ENCODE results near the gene TMEM184A.

The TMEM184A gene

DNA sequence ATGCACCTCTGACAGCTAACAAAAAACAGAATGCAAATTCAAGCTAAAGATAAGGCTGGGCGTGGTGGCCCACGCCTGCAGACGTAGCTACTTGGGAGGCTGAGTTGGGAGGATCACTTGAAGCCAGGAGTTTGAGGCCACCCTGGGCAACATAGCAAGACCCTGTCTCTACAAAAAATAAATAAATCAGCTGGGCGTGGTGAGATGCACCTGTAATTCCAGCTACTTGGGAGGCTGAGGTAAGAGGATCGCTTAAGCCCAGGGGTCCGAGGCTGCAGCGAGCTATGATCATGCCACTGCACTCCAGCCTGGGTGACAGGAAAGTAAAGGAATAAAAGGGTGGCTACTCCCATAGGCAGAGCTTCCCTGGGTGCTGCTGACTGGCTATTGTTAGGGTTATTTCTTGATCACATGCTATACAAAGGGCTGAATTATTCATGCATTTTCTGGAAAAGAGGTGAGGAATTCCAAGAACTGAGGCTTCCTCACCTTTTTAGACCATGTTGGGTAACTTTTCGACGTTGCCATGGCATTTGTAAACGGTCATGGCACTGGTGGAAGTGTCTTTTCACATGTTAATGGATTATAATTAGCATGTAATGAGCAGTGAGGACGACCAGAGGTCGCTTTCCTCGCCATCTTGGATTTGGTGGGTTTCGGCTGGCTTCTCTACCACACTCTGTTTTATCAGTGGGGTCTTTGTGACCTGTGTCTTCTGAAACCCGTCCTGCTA lies 20.7 kb upstream of the TMEM184A start:
- Histone ChIP-seq H3K4me1 (ENCODE audit: control insufficient read depth, low read depth, low read length) (peaks cover 24% of the 10 kb centered on the region), H3K36me3 (ENCODE audit: control insufficient read depth, low read depth, low read length) (no peaks in the 10 kb centered on the region), H3K9me3 (ENCODE audit: control insufficient read depth, low read depth, low read length) (no peaks in the 10 kb centered on the region), H3K27me3 (ENCODE audit: control insufficient read depth, insufficient read depth, low read length) (no peaks in the 10 kb centered on the region), H3K9ac (ENCODE audit: low read length) (peak overlapping the region; percentile 59), H3K4me3 (ENCODE audit: low read length) (peak overlapping the region; percentile 29), H3K27ac (ENCODE audit: low read length) (peak overlapping the region; percentile 96)

DNA sequence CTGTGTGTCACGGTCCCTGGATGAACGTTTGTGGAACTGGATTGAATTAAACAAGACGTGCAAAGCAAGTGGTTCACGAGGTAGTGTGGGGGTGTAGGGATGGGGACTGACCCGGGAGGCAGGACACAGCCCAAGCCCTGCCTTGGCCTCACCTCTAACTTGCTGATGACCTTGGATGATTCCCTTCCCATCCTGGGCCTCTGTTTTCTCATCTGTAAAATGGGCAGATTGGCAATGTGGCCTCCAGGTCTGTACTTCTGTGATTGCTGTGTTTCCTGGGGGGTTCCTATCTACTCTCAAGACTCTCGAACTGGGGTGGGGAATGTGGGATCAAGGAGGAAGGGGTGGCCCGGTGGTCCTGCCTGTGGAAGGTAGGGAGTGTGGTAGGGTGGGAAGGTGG lies 19.8 kb upstream of the TMEM184A start:
- Histone ChIP-seq H3K27ac (ENCODE audit: low read length) (peak overlapping the region; percentile 26), H3K4me1 (ENCODE audit: control insufficient read depth, low read depth, low read length) (peaks cover 24% of the 10 kb centered on the region), H3K4me3 (ENCODE audit: low read length) (no peak overlapping the region), H3K27me3 (ENCODE audit: control insufficient read depth, insufficient read depth, low read length) (no peaks in the 10 kb centered on the region), H3K36me3 (ENCODE audit: control insufficient read depth, low read depth, low read length) (no peaks in the 10 kb centered on the region), H3K9ac (ENCODE audit: low read length) (peak overlapping the region; percentile 13), H3K9me3 (ENCODE audit: control insufficient read depth, low read depth, low read length) (no peaks in the 10 kb centered on the region)

DNA sequence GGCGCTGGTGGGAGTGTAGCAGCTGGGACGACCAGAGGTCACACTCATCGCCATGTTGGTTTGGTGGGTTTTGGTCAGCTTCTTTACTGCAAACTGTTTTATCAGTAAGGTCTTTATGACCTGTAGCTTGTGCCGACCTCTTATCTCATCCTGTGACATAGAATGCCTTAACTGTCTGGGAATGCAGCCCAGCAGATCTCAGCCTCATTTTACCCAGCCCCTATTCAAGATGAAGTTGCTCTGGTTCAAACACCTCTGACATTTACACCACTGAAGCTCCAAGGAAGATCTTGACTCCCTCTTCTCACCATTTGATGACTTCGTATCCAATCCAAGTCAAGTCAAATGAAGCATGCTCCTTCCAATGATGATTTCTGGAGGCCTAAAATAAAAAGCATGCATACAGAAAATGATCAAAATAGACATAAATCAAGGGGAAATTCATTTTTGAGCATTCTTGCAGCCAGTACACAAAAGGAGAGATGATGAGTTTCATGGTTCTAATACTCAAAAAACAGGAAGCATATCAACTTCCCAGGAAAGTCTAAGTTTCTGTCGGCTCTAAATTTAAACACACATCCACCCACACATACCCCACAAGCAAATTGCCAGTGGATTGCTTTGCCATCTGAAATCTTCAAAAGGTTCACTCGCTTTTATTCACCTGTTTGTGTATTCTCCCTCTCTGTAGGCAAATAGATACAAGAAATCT lies 16.3 kb upstream of the TMEM184A start:
- Histone ChIP-seq H3K9me3 (ENCODE audit: control insufficient read depth, low read depth, low read length) (no peaks in the 10 kb centered on the region), H3K4me3 (ENCODE audit: low read length) (no peak overlapping the region), H3K4me1 (ENCODE audit: control insufficient read depth, low read depth, low read length) (peaks cover 16% of the 10 kb centered on the region), H3K27ac (ENCODE audit: low read length) (no peak overlapping the region), H3K9ac (ENCODE audit: low read length) (no peak overlapping the region), H3K27me3 (ENCODE audit: control insufficient read depth, insufficient read depth, low read length) (no peaks in the 10 kb centered on the region), H3K36me3 (ENCODE audit: control insufficient read depth, low read depth, low read length) (no peaks in the 10 kb centered on the region)

DNA sequence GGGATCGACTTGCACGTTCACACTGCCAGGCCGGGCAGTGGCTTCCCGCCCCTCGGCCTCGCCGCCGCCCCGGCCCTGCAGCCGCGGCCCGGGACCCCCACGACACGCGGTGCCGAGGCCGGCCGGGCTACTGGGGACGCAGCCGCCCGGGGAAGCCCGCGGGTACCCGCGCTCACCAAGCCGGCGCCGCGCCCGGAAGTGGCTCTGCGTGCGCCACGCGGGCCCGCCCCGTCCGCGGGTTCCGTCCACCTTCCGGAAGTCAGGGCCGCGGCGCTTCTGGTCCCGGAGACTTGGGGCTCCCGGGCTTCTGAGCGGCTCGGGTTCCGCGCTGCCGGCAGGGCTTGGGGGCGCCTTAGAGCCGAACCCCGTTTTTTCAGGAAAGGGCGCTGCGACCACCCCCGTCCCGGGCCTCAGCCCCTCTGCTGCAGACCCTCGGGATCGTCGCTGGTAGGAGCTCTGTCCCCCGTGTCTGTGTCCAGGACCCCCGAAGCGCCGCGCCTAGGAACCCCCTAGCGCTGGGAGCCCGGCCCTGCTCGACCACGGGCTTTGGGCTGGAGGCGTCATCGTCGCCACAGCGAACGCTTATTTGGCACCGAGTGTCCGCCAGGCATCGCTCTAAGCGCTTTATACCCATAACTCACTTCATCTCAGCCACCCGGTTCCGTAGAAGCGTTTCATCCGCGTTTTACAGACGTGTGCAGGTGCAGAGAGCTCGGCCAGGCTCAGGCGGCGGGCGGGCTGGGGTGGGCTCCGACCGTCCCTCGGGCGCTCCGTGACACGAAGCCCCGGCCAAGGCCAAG lies 14.0 kb upstream of the TMEM184A start, which contains the start of gene PSMG3:
PSMG3 (minus strand) TSS at position 200 of the 800 bp plus-strand sequence. CDS start 693 bp downstream, outside the sequence.
- H3K27me3 ChIP-seq (ENCODE audit: control insufficient read depth, insufficient read depth, low read length): no peaks in the 10 kb centered on the region
- H3K36me3 ChIP-seq (ENCODE audit: control insufficient read depth, low read depth, low read length): no peaks in the 10 kb centered on the region
- H3K9ac ChIP-seq (ENCODE audit: low read length): peak within 1 kb of the TSS; percentile 58
- H3K4me1 ChIP-seq (ENCODE audit: control insufficient read depth, low read depth, low read length): peaks cover 12% of the 10 kb centered on the region
- no peak within 1 kb of the TSS for H3K27ac ChIP-seq (ENCODE audit: low read length)
- H3K4me3 ChIP-seq (ENCODE audit: low read length): peak within 1 kb of the TSS; percentile 52
- H3K9me3 ChIP-seq (ENCODE audit: control insufficient read depth, low read depth, low read length): no peaks in the 10 kb centered on the region

DNA sequence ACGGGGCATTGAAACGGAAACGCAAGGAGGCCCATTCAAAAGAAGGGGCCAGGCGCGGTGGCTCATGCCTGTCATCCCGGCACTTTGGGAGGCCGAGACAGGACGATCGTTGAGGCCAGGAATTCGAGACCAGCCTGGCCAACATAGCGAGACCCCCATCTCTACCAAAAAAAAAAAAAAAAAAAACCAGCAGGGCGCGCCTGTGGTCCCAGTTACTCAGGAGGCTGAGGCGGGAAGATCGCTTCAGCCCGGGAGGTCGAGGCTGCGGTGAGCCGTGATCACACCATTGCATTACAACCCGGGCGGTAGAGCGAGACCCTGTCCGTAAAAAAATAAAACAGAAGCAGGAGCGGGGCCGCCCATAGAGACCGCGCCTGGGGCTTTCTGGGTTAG lies 13.4 kb upstream of the TMEM184A start:
- no peaks in the 10 kb centered on the region for H3K27me3 ChIP-seq (ENCODE audit: control insufficient read depth, insufficient read depth, low read length)
- no peaks in the 10 kb centered on the region for H3K36me3 ChIP-seq (ENCODE audit: control insufficient read depth, low read depth, low read length)
- peak overlapping the region; percentile 52 for H3K4me3 ChIP-seq (ENCODE audit: low read length)
- H3K4me1 ChIP-seq (ENCODE audit: control insufficient read depth, low read depth, low read length): peaks cover 12% of the 10 kb centered on the region
- peak overlapping the region; percentile 36 for H3K9ac ChIP-seq (ENCODE audit: low read length)
- no peaks in the 10 kb centered on the region for H3K9me3 ChIP-seq (ENCODE audit: control insufficient read depth, low read depth, low read length)
- H3K27ac ChIP-seq (ENCODE audit: low read length): no peak overlapping the region

DNA sequence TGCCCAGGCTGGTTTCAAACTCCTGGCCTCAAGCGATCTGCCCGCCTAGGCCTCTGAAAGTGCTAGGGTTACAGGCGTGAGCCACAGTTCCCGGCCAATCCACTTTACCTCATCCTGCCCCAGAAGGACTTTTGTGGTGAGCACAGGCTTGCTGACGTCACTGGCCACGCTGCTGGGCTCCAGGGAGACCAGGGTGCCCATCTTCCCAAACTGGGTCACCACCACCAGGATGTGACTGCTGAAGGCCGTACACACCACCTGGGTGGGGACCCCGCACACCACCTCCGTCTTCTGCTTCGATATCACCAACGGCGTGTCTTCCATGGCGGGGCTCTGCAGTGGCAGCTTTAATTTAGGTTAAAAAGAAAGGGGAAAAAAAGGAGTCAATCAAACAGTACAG lies 13.0 kb upstream of the TMEM184A start:
- Histone ChIP-seq H3K27me3 (ENCODE audit: control insufficient read depth, insufficient read depth, low read length) (no peaks in the 10 kb centered on the region), H3K4me1 (ENCODE audit: control insufficient read depth, low read depth, low read length) (peaks cover 12% of the 10 kb centered on the region)

DNA sequence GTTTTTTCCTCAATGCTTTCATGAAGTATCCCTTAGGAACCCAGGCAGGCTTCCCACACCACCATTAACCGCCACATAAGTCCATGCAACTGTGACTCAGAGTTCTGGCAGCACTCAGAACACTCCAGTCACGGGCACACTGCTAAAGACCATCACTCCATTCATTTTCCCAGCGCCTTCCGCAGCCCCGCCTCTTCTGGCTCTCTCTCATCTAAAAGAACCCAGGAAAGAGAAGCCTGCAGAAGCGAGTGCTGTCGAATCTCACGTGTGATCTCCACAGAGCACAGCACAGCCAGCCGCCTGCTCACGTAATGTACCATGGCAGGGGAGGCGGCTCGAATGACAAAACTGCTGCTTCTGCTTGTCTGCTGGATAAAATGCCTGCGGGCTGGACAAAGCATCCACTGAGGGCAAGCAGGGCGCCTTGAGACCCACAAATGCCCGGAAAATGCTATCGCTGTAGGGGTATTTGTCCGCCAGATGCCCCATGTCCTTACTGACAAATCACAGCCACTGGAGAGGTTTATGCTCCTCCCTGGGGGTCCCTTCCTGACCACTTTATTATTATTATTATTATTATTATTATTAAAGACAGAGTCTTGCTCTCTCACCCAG lies 12.0 kb upstream of the TMEM184A start:
- Histone ChIP-seq H3K4me3 (ENCODE audit: low read length) (no peak overlapping the region), H3K27me3 (ENCODE audit: control insufficient read depth, insufficient read depth, low read length) (no peaks in the 10 kb centered on the region), H3K9ac (ENCODE audit: low read length) (no peak overlapping the region), H3K9me3 (ENCODE audit: control insufficient read depth, low read depth, low read length) (no peaks in the 10 kb centered on the region), H3K36me3 (ENCODE audit: control insufficient read depth, low read depth, low read length) (no peaks in the 10 kb centered on the region), H3K4me1 (ENCODE audit: control insufficient read depth, low read depth, low read length) (peaks cover 12% of the 10 kb centered on the region), H3K27ac (ENCODE audit: low read length) (no peak overlapping the region)

More for the DNA sequence above, 13.0 kb upstream of the TMEM184A start:
- Histone ChIP-seq H3K27ac (ENCODE audit: low read length) (no peak overlapping the region), H3K4me3 (ENCODE audit: low read length) (peak overlapping the region; percentile 52), H3K9ac (ENCODE audit: low read length) (no peak overlapping the region), H3K9me3 (ENCODE audit: control insufficient read depth, low read depth, low read length) (no peaks in the 10 kb centered on the region), H3K36me3 (ENCODE audit: control insufficient read depth, low read depth, low read length) (no peaks in the 10 kb centered on the region)

DNA sequence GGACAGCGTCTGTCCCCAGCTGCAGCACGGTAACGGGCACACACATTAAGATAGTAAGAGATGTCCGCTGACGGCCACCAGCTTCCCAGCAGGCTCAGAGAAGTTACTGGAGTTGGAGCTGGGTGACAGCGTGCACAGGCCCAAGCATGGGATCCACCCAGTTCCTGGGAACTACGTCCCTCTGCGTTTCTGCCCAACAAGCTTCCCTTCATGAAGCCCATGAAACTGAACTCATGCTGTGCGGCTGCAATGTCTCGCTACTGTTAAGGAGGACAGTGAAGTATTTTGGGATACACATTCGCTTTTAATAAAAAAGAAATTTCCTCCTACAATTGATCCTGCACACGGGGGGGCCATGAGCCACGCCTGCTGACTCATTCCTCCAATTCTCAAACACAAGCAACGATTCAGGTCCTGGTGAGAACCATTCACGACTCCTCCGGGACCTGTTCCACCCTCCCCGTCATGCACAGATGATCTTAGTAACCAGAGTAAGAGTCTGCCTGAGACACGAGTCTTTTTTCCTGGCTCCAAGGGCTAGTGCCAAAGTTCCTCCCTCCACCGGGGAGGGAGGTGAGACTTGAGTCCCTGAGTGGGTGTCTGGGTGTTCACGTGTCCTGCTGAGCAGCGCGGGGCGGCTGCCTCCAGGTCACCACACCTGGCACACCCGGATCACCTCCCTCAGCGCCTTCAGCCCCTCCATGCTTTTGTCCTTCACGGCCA lies 11.2 kb upstream of the TMEM184A start:
- H3K9ac ChIP-seq (ENCODE audit: low read length): peak overlapping the region; percentile 18
- no peaks in the 10 kb centered on the region for H3K36me3 ChIP-seq (ENCODE audit: control insufficient read depth, low read depth, low read length)
- H3K4me3 ChIP-seq (ENCODE audit: low read length): peak overlapping the region; percentile 7
- peaks cover 12% of the 10 kb centered on the region for H3K4me1 ChIP-seq (ENCODE audit: control insufficient read depth, low read depth, low read length)
- peak overlapping the region; percentile 49 for H3K27ac ChIP-seq (ENCODE audit: low read length)
- H3K27me3 ChIP-seq (ENCODE audit: control insufficient read depth, insufficient read depth, low read length): no peaks in the 10 kb centered on the region
- H3K9me3 ChIP-seq (ENCODE audit: control insufficient read depth, low read depth, low read length): no peaks in the 10 kb centered on the region

DNA sequence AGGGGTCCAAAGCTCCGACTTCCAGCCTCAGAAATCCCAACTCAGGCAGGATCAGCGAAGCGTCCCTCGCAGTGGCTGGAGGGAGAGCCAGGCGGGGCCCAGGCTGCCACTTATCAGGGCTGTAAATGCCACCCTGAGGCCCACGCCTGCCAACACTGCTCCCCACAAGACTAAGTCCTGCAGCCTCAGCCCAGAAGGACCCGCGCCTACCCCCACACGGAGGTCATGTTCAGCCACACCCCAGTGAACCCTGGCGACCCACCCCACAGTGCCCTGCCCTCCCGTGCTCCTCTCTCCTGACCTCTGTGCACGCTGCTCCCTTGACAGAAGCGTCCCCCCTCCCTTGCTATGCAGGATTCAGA lies 10.7 kb upstream of the TMEM184A start:
- Histone ChIP-seq H3K4me3 (ENCODE audit: low read length) (no peak overlapping the region), H3K9ac (ENCODE audit: low read length) (no peak overlapping the region), H3K9me3 (ENCODE audit: control insufficient read depth, low read depth, low read length) (no peaks in the 10 kb centered on the region), H3K27ac (ENCODE audit: low read length) (no peak overlapping the region), H3K27me3 (ENCODE audit: control insufficient read depth, insufficient read depth, low read length) (no peaks in the 10 kb centered on the region), H3K4me1 (ENCODE audit: control insufficient read depth, low read depth, low read length) (peaks cover 12% of the 10 kb centered on the region), H3K36me3 (ENCODE audit: control insufficient read depth, low read depth, low read length) (no peaks in the 10 kb centered on the region)

DNA sequence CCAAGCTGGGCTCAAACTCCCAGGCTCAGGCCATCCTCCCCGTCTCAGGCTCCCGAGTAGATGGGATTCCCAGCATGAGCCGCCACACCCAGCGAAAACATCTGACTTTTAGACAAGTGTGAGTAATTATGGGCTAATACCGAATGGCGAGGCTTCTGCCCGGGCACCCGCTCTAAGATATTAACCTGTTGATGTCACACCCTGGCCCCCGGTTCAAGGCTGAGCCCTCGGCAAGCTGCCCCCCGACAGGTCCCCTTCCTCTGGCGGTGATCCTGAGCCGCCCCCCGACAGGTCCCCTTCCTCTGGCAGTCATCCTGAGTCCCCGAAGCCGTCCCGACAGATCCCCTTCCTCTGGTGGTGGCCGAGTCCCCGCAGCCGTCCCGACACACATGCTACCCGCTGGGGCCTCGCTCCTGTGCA lies 8.6 kb upstream of the TMEM184A start:
- H3K4me3 ChIP-seq (ENCODE audit: low read length): no peak overlapping the region
- no peaks in the 10 kb centered on the region for H3K27me3 ChIP-seq (ENCODE audit: control insufficient read depth, insufficient read depth, low read length)
- H3K9me3 ChIP-seq (ENCODE audit: control insufficient read depth, low read depth, low read length): no peaks in the 10 kb centered on the region
- H3K4me1 ChIP-seq (ENCODE audit: control insufficient read depth, low read depth, low read length): peaks cover 12% of the 10 kb centered on the region
- H3K27ac ChIP-seq (ENCODE audit: low read length): no peak overlapping the region
- H3K36me3 ChIP-seq (ENCODE audit: control insufficient read depth, low read depth, low read length): no peaks in the 10 kb centered on the region
- H3K9ac ChIP-seq (ENCODE audit: low read length): no peak overlapping the region
